GM15510 (cell line): ENCODE results near the gene LRRC2.

ENCODE experiments used
- POLR2A ChIP-seq: IDR thresholded peaks from 3 replicates; pipeline ENCODE4 v1.6.1; 2011; ENCODE audit warnings: borderline replicate concordance; ENCODE audit not compliant: insufficient read length; ENCODE audit errors: extremely low read depth

The LRRC2 gene

DNA sequence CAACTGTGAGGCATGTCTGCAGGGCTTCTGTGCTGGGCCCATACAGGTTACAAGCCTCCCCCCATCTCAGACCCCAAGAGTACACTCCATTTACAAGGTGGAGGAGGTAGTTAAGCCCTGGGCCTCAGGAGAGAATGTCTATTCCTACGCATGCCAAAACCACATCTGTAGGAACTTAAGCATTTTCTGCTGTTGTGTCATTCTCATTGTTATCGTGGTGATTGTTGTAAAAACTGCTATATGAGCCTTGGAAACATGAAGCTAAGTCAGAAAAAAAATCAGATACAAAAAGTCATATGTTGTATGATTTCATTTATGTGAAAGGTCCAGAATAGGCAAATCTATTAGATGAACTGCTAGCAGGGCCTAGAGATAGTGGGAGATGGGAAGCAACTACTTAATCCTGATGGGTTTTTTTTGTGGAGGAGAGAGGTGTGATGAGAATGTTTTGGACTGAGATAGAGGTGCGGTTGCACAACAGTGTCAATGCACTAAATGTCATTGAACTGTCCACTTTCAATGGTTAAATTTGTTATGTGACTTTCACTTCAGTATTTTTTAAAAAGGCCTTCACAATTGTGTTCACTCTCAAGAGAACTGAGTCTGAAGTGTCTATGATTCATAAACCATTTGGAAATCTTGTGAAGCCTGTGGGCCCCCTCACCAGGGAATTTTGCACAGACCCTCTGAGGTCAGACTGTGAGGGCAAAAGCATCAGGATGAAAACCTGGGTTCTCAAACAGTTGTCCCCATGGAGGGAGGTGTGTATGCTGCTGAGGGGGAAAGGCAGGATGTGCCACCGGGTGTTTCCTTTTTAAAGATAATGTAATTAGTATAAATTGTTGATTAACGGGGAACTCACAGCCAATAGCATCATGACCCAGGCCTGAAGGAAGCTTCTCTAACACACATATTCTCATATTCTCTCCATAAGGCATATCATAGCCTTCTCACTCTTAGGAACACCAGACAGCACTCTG is 65.2 kb downstream of the LRRC2 start:
- no peak for TF ChIP-seq POLR2A

- TF ChIP-seq POLR2A: no peak
Measured at GRCh38 chr3:46498916-46499519, 67.1 kb downstream of the LRRC2 start.

DNA sequence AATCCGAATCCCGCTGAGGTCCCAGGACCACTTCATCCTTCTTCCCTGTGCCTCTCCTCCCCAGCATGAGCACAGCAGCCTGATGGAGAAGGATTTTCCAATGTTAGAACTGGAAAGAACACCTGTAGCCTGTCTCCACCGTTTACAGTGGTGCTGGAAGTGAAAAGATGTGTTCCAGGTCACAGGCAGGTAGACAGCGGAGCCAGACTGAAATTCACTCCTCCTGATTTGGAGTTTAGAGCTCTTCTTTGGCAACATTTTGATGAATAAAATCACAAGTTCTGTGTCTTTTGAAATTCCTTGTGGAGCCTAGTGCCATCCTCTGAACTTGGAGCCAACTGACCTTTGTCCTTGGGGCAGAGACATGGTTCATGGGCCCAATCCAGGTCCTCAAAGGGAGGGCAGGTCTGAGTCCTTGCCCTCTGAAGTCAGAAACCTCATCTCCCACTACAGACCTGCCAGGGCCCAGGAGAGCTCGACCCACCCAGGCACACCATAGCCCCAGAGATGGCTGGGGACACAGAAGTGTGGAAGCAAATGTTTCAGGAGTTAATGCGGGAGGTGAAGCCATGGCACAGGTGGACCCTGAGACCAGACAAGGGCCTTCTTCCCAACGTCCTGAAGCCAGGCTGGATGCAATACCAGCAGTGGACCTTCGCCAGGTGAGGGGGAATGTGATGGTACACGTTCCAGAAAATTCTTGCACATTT is 68.4 kb downstream of the LRRC2 start, which contains the start of gene RTP3:
RTP3 (plus strand) TSS at position 421 of the 710 bp plus-strand sequence; CDS start at position 508, 87 bp downstream.
- no peak for TF ChIP-seq POLR2A

GRCh38 chr3:46496746-46497555 is 69.2 kb downstream of the LRRC2 start:
- TF ChIP-seq POLR2A: no peak

DNA sequence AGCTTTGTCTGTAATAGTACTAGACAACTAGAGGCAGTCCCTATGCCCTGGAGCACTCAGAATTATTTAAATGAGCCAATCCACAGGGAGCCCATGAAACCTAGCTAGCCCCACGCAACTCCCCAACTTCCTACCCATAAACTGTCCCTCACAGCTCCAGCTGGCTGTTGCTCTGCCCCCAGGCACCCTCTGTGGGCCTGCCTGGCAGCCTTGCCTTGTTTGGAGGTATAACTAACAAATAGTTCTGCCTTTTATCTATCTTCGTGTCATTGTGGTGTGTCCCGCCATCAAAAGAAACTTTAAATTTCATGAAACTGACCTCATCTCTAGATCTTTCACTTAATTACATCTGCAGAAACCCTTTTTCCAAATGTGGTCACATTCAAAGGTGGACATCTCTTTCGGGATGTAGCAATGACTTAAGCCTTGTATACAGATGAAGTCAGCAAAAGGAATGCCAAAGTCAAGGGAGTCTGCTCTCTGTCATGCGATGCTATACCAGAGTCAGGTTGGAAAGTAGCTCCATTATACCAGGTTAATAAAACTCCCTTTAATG is 70.1 kb downstream of the LRRC2 start:
- TF ChIP-seq POLR2A: no peak

- no peak for TF ChIP-seq POLR2A
Measured at GRCh38 chr3:46492890-46493547, 73.1 kb downstream of the LRRC2 start.

DNA sequence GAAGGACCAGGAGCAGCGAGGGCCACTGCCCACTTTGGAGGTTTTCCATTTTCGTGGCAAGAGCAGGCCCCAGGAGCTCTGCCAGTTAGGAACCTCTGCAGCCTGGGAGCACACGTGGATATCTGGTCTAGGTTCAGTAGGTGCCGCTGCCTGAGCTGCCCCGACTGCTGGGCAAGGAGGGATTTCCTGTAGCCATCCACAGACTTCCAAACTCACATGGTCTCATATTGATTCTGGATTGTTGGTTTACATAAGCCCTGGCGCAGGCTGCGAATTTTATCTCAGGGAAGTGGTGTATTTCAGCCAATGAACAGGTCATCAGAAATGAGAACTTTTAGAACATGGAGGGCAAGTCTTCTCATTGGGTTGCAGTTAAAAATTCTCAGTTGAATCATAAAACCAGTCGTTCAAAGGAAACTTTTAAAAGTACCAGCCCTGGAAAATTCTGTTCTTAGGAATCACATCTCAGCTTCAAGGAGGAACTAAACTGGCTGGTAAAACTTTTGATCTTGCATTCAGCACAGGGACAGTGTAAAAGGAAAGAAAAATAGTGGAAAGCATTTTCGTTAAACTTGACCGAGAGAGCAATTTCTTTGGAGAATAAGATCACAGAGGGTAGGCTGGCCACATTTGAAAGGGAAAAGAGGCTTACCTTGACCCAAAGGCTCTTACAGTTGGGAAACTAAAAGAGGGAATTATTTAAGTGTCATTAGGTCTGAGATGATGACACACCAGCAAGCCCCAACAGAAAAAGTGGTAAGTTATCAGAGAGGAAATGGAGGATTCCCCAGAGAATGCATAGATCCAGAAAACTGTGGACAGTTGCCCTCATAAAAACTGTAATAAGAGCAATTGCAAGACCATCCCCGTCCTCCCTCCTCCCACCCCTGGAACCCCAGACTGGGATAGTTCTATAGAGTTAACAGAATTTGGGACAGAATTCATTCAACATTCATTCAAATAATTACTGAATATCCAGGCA is 74.7 kb downstream of the LRRC2 start:
- no peak for TF ChIP-seq POLR2A

GRCh38 chr3:46490338-46491084 is 75.6 kb downstream of the LRRC2 start:
- TF ChIP-seq POLR2A: no peak

- no peak for TF ChIP-seq POLR2A
Measured at GRCh38 chr3:46489875-46490274, 76.2 kb downstream of the LRRC2 start.

DNA sequence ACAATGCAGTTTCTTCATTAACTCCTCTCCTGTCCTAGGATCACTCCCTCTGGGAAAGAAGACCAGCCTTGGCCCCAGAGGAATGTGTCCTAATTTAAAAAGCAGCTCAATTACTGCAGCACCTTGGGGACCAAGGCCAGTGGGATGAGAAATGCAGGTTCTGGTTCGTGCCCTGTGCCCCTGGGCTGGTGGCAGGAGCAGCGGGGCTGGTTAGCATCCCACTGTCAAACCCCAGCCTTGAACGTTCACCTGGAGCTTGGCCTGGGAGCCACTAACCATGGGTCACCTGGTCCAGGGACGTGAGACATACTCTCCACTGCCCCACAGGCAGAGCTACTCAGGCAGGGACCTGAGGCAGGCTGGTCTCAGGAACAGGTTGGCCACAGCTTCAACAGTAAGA is 76.7 kb downstream of the LRRC2 start:
- no peak for TF ChIP-seq POLR2A

DNA sequence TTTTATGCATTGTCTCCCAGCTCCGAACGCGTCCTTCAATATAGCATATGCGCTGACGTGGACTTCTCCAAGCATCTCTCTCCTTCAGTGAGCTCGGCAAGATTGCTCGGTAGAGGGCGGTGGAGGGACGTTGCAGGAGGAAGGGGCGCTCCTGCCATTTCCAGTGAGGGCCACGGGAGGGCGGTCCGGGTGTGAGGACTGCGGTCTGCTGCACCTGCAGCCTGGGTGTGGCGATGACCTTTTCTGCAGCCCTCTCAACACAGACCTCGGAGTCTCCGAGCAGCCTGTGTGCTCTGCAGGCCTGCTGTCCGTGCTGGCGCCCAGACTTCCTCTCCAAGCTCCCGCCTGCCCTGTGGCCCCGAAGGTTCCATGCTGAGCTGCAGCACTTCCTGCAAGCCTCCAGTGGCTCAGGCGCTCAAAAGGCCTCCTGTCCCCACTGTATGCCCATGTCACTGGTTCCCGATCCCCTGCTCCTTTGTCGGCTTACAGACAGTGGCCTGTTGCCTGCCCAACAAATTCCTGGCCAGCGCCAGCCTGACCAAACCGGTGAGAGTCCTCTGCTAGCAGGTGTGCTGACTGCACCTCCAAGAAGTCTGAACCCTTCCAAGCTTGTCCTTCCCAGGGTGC is 77.3 kb downstream of the LRRC2 start:
- no peak for TF ChIP-seq POLR2A

DNA sequence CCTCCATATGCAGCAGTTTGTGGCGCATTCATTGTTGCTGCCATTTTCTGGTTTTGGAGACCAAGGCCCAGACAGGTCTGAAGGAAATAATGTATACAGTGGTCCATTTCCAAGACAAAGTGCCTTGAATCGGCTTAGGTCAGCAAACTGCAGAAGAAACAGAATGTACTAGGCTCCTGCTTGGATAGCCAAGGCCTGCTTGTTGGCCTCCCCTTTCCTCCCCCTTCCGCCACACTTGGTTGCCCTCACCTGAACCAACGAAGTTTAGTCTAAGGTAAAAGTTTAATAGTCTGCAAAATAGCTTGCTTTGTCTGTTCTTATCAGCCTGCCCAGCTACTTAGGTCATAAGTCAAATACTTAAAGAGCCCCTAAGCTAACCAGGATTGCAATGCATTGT is 80.3 kb downstream of the LRRC2 start:
- no peak for TF ChIP-seq POLR2A
